HepG2 (cell line): ENCODE data around the gene CXCL3. TPM values are rescaled to one million over a fixed set of nuclear protein-coding genes. Genes with fewer than 3 reads are reported as not detected.

Experiments
- ATAC-seq: fragments of 200-7000 bp; cut with Tn5 transposase; 3 replicates; pipeline ENCODE4 v1.9.1; 2020; ENCODE audit warnings: mild to moderate bottlenecking, moderate library complexity
- BruUV-seq: library from RNA; stranded (reverse); fragments of 400-500 nt; replicated peaks from 2 replicates; lab custom pipeline; 2021; lab: Mats Ljungman, UMichigan
- CTCF ChIA-PET: fragments of 300-600 bp; formaldehyde crosslinking; extraction: SDS; loops from one replicate; lab custom pipeline; 2021; ENCODE audit warnings: low total read pairs, inconsistent platforms, low intra/inter-chr PET ratio; lab: Yijun Ruan, JAX
- POLR2A ChIA-PET: fragments of 350-600 bp; sonication (Branson Sonifier 250); formaldehyde crosslinking; loops from one replicate; lab custom pipeline; 2020; ENCODE audit warnings: antibody characterized with exemption, inconsistent platforms; lab: Yijun Ruan, JAX
- DNase-seq: peaks from one replicate; pipeline ENCODE4 v3.0.0-alpha.2; 2015; ENCODE audit warnings: low spot score
- FAIRE-seq: peaks from 3 replicates; lab custom pipeline; 2011; peaks lifted over from hg19 to GRCh38; lab: Jason Lieb, UNC
- H2AFZ ChIP-seq: one replicate; pipeline ENCODE4 v1.6.1; 2011; ENCODE audit warnings: low read length, inconsistent platforms
- H3K27ac ChIP-seq: fragments of 300-600 bp; 3 replicates; pipeline ENCODE4 v1.8.0; 2011; ENCODE audit warnings: mixed run types, mild to moderate bottlenecking, mixed read lengths, low read length, inconsistent platforms; ENCODE audit not compliant: insufficient read depth; ENCODE audit errors: extremely low read length
- H3K27me3 ChIP-seq, 2 experiments: fragments of 200-600 bp in 1 of 2; 2 replicates in 1 of 2; 3 replicates in 1 of 2; pipeline versions ENCODE4 v1.6.0 to v1.8.0; 2011; ENCODE audit warnings: low read length in 2 of 2, mild to moderate bottlenecking in 2 of 2, moderate library complexity in 2 of 2, inconsistent platforms in 1 of 2; ENCODE audit not compliant: insufficient read depth in 2 of 2, control insufficient read depth in 1 of 2
- H3K36me3 ChIP-seq, 2 experiments: fragments of 200-600 bp in 1 of 2; replicated peaks in 1 of 2; 2 replicates in 1 of 2; 3 replicates in 1 of 2; pipeline versions ENCODE4 v1.5.1 to v1.8.0; 2011; ENCODE audit warnings: low read length in 2 of 2, inconsistent platforms in 1 of 2; ENCODE audit not compliant: insufficient read depth in 2 of 2, control insufficient read depth in 1 of 2
- H3K4me1 ChIP-seq: 2 replicates; pipeline ENCODE4 v1.5.1; 2012; ENCODE audit warnings: low read length, inconsistent platforms; ENCODE audit not compliant: insufficient read depth
- H3K4me2 ChIP-seq: 2 replicates; pipeline ENCODE4 v1.6.0; 2011; ENCODE audit warnings: low read depth, low read length, inconsistent platforms
- H3K4me3 ChIP-seq, 3 experiments: fragments of 200-600 bp in 1 of 3; sonication (generic), shearing (Covaris generic) in 1 of 3; replicated peaks in 1 of 3; 2 replicates each; pipeline ENCODE4 v1.5.1; 2011 to 2016; ENCODE audit warnings: low read length in 3 of 3, inconsistent platforms in 2 of 3, low read depth in 2 of 3, mild to moderate bottlenecking in 2 of 3, control low read depth in 1 of 3, mixed read lengths in 1 of 3; ENCODE audit not compliant: insufficient read depth in 1 of 3
- H3K79me2 ChIP-seq: one replicate; pipeline ENCODE4 v1.6.1; 2011; ENCODE audit warnings: low read length, inconsistent platforms; ENCODE audit not compliant: insufficient read depth
- H3K9ac ChIP-seq: 2 replicates; pipeline ENCODE4 v1.6.0; 2011; ENCODE audit warnings: mild to moderate bottlenecking, low read depth, low read length, inconsistent platforms; ENCODE audit not compliant: insufficient read depth
- H3K9me3 ChIP-seq: 2 replicates; pipeline ENCODE4 v1.5.1; 2012; ENCODE audit warnings: mild to moderate bottlenecking, low read length
- H4K20me1 ChIP-seq: 2 replicates; pipeline ENCODE4 v1.6.0; 2011; ENCODE audit warnings: inconsistent platforms, mild to moderate bottlenecking, low read length, moderate library complexity; ENCODE audit not compliant: insufficient read depth
- GPBP1L1 ChIP-seq: sonication (generic); formaldehyde crosslinking; IDR thresholded peaks from 2 replicates; pipeline ENCODE4 v1.5.0; 2020; ENCODE audit warnings: mild to moderate bottlenecking, missing genetic modification reagents
- HCFC1 ChIP-seq: fragments of 150-350 bp; IDR thresholded peaks from 2 replicates; pipeline ENCODE4 v1.6.1; 2014; ENCODE audit warnings: low read depth, low read length
- KIAA2018 ChIP-seq: sonication (generic); formaldehyde crosslinking; IDR thresholded peaks from 2 replicates; pipeline ENCODE4 v1.5.0; 2020; ENCODE audit warnings: mild to moderate bottlenecking, missing genetic modification reagents, borderline replicate concordance
- WGBS: methylation state at CpG from one replicate; pipeline ENCODE4 v1.1.6; 2017; ENCODE audit warnings: low lambda C conversion rate; 5-methylcytosine and 5-hydroxymethylcytosine counted together
- in situ Hi-C: cut with HindIII; loops from 2 replicates; pipeline ENCODE4 v1.10.0; 2017; ENCODE audit warnings: low pct_unique_long_range_greater_than_20kb; ENCODE audit not compliant: extremely low pct_ligation_motif_present
- intact Hi-C: fragments of 100-400 bp; cut with micrococcal nuclease; formaldehyde crosslinking; loops from one replicate; pipeline ENCODE4 v1.10.0; 2022; ENCODE audit not compliant: unreplicated experiment
- polyA plus RNA-seq, 8 experiments: library from polyadenylated mRNA; depleted of rRNA in 3 of 8; stranded (reverse) in 7 of 8; unstranded in 1 of 8; fragments of >200 nt; fragmentation: Illumina TruSeq in 4 of 8; extraction: Trizol in 4 of 8; gene quantifications; 2 replicates each; pipeline versions ENCODE4 v1.2.1 to v1.2.3, GENCODE V29; 2011 to 2016; ENCODE audit warnings: low read depth in 4 of 8, missing spikeins in 1 of 8, mixed read lengths in 1 of 8; ENCODE audit not compliant: insufficient read depth in 1 of 8
- total RNA-seq, 5 experiments: library from RNA; depleted of rRNA; stranded (reverse); fragments of >200 nt; fragmentation: Illumina TruSeq; extraction: Trizol; gene quantifications; 2 replicates each; pipeline ENCODE4 v1.2.3, GENCODE V29; 2016; ENCODE audit warnings: low read depth in 1 of 5

Gene CXCL3
- total and polyA plus RNA-seq, 2 of the 13 experiments (the other 11 are each of a cell fraction or from before 2014, with no cell fraction given) = 0.13 TPM; not detected in 1

- FAIRE-seq (no peak), ATAC-seq (no peak), DNase-seq (no peak)
- in situ Hi-C loops = no loop called here
- Histone ChIP-seq H3K4me1 (no peaks in the 10 kb centered on the region), H3K36me3 (no peaks in the 10 kb centered on the region), H3K9me3 (no peaks in the 10 kb centered on the region), H3K4me2 (no peak overlapping the region), H3K4me3 (no peak overlapping the region), H3K27me3 (no peaks in the 10 kb centered on the region), H2AFZ (no peak overlapping the region), H3K9ac (no peak overlapping the region), H4K20me1 (no peaks in the 10 kb centered on the region), H3K27ac (no peak overlapping the region), H3K79me2 (no peaks in the 10 kb centered on the region)
- intact Hi-C loops = no loop called here
- ChIA-PET CTCF (no interaction called here), POLR2A (no interaction called here)
- WGBS = 2% methylated on average over 2 of the region's 2 CpGs
- TF ChIP-seq GPBP1L1 = no peak
- TF ChIP-seq KIAA2018 = no peak
- no peak for TF ChIP-seq HCFC1
- no TSS peak for BruUV-seq
Observed at GRCh38 chr4:74066232-74066631, 27.7 kb upstream of the CXCL3 start.
